ENCODE measurements around the gene RNF123.

DNA sequence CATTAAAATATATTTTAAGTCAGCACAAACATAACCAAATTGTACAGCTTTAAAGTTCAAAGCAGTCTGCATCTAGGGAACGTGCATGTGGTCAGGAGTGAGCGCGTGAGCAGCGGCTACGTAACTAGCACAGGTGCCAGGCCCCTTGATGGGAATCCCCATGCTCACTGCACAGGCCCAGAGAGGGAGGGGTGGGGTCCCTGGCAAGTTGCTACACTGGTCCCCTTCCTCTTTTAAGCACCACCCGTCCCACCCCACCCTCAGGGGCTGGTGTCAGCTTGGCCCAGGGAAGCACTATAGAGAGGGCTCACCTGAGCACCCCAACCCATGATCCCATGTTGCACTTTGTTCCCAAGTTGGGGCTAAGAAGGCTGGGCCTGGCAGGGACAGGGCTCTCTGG, 35.2 kb downstream of the RNF123 start:
- no peak for TF ChIP-seq POU2F2 (IDR thresholded peaks at IDR 0.05; ENCODE audit: borderline replicate concordance, low read depth, low read length)
- TF ChIP-seq EZH2 (IDR thresholded peaks at IDR 0.05; ENCODE audit: borderline replicate concordance, control insufficient read depth, low read depth, low read length) = no peak
- TF ChIP-seq, protein P1, sequence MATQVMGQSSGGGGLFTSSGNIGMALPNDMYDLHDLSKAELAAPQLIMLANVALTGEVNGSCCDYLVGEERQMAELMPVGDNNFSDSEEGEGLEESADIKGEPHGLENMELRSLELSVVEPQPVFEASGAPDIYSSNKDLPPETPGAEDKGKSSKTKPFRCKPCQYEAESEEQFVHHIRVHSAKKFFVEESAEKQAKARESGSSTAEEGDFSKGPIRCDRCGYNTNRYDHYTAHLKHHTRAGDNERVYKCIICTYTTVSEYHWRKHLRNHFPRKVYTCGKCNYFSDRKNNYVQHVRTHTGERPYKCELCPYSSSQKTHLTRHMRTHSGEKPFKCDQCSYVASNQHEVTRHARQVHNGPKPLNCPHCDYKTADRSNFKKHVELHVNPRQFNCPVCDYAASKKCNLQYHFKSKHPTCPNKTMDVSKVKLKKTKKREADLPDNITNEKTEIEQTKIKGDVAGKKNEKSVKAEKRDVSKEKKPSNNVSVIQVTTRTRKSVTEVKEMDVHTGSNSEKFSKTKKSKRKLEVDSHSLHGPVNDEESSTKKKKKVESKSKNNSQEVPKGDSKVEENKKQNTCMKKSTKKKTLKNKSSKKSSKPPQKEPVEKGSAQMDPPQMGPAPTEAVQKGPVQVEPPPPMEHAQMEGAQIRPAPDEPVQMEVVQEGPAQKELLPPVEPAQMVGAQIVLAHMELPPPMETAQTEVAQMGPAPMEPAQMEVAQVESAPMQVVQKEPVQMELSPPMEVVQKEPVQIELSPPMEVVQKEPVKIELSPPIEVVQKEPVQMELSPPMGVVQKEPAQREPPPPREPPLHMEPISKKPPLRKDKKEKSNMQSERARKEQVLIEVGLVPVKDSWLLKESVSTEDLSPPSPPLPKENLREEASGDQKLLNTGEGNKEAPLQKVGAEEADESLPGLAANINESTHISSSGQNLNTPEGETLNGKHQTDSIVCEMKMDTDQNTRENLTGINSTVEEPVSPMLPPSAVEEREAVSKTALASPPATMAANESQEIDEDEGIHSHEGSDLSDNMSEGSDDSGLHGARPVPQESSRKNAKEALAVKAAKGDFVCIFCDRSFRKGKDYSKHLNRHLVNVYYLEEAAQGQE (IDR thresholded peaks at IDR 0.05; ENCODE audit: low read depth, low read length) = no peak
- TF ChIP-seq, protein P2, sequence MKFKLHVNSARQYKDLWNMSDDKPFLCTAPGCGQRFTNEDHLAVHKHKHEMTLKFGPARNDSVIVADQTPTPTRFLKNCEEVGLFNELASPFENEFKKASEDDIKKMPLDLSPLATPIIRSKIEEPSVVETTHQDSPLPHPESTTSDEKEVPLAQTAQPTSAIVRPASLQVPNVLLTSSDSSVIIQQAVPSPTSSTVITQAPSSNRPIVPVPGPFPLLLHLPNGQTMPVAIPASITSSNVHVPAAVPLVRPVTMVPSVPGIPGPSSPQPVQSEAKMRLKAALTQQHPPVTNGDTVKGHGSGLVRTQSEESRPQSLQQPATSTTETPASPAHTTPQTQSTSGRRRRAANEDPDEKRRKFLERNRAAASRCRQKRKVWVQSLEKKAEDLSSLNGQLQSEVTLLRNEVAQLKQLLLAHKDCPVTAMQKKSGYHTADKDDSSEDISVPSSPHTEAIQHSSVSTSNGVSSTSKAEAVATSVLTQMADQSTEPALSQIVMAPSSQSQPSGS (IDR thresholded peaks at IDR 0.05; ENCODE audit: low read length) = no peak
- TF ChIP-seq SREBF2 (IDR thresholded peaks at IDR 0.05; ENCODE audit: low read length) = no peak
- no peak for TF ChIP-seq STAT1 (conservative IDR thresholded peaks at IDR 0.05)
- TF ChIP-seq FOXM1 (IDR thresholded peaks at IDR 0.05; ENCODE audit: low read depth, low read length) = no peak
- TF ChIP-seq, protein P3, sequence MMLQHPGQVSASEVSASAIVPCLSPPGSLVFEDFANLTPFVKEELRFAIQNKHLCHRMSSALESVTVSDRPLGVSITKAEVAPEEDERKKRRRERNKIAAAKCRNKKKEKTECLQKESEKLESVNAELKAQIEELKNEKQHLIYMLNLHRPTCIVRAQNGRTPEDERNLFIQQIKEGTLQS (IDR thresholded peaks at IDR 0.05; ENCODE audit: borderline replicate concordance, extremely low read depth, low read depth, low read length) = no peak
- TF ChIP-seq, protein P4, sequence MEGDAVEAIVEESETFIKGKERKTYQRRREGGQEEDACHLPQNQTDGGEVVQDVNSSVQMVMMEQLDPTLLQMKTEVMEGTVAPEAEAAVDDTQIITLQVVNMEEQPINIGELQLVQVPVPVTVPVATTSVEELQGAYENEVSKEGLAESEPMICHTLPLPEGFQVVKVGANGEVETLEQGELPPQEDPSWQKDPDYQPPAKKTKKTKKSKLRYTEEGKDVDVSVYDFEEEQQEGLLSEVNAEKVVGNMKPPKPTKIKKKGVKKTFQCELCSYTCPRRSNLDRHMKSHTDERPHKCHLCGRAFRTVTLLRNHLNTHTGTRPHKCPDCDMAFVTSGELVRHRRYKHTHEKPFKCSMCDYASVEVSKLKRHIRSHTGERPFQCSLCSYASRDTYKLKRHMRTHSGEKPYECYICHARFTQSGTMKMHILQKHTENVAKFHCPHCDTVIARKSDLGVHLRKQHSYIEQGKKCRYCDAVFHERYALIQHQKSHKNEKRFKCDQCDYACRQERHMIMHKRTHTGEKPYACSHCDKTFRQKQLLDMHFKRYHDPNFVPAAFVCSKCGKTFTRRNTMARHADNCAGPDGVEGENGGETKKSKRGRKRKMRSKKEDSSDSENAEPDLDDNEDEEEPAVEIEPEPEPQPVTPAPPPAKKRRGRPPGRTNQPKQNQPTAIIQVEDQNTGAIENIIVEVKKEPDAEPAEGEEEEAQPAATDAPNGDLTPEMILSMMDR (IDR thresholded peaks at IDR 0.05 in 2 of 3, conservative IDR thresholded peaks at IDR 0.05 in 1 of 3; ENCODE audit: control insufficient read depth in 2 of 3, extremely low read depth in 1 of 3, insufficient read depth in 1 of 3, low read depth in 3 of 3, low read length in 3 of 3) = no peak
